A549 (cell line): ENCODE measurements around the gene DCAF5.

Experiments
- BCL3 ChIP-seq: fragments of >200 bp; sonication (Bioruptor Twin); formaldehyde crosslinking; IDR thresholded peaks from 3 replicates; pipeline ENCODE4 v1.6.1; 2016
- CBX8 ChIP-seq: fragments of 200-600 bp; sonication (generic); IDR thresholded peaks from 2 replicates; pipeline ENCODE4 v1.6.1; 2016
- CEBPB ChIP-seq, 2 experiments: fragments of >200 bp in 1 of 2; sonication (Bioruptor Twin) in 1 of 2; formaldehyde crosslinking in 1 of 2; IDR thresholded peaks; 2 replicates each; pipeline ENCODE4 v1.6.1; 2012 to 2016
- CTCF ChIP-seq: fragments of >200 bp; sonication (Bioruptor Twin); formaldehyde crosslinking; IDR thresholded peaks from 3 replicates; pipeline ENCODE4 v1.5.1; 2016
- EP300 ChIP-seq, 2 experiments: fragments of >200 bp; sonication (Bioruptor Twin); formaldehyde crosslinking; IDR thresholded peaks; 2 replicates in 1 of 2; 3 replicates in 1 of 2; pipeline ENCODE4 v1.6.1; 2016 to 2017
- HMGXB4 ChIP-seq: fragments of 250-450 bp; sonication (Bioruptor Pico); IDR thresholded peaks from 2 replicates; pipeline ENCODE4 v1.5.0; 2021; ENCODE audit warnings: mild to moderate bottlenecking, moderate library complexity, borderline replicate concordance
- HOXB5 ChIP-seq: fragments of 250-450 bp; sonication (Bioruptor Pico); IDR thresholded peaks from 2 replicates; pipeline ENCODE4 v1.5.0; 2020; ENCODE audit warnings: mild to moderate bottlenecking, moderate library complexity
- JUN ChIP-seq, 2 experiments: fragments of >200 bp; sonication (Bioruptor Twin); formaldehyde crosslinking; IDR thresholded peaks; 2 replicates in 1 of 2; 3 replicates in 1 of 2; pipeline ENCODE4 v1.6.1; 2016 to 2017
- JUNB ChIP-seq: fragments of >200 bp; sonication (Bioruptor Twin); formaldehyde crosslinking; IDR thresholded peaks from 2 replicates; pipeline ENCODE4 v1.6.1; 2016
- MAFK ChIP-seq: fragments of 450-650 bp; IDR thresholded peaks from 2 replicates; pipeline ENCODE4 v1.6.1; 2014; ENCODE audit not compliant: partially characterized antibody
- PHF8 ChIP-seq: fragments of 200-600 bp; sonication (generic); IDR thresholded peaks from 2 replicates; pipeline ENCODE4 v1.6.1; 2016; ENCODE audit warnings: low read depth, mild to moderate bottlenecking, antibody characterized with exemption, moderate library complexity, borderline replicate concordance
- POLR2A ChIP-seq: IDR thresholded peaks from 2 replicates; pipeline ENCODE4 v1.6.1; 2012; ENCODE audit warnings: mild to moderate bottlenecking, low read length

- TF ChIP-seq CEBPB (IDR thresholded peaks at IDR 0.05) (no peak), CTCF (no peak), HOXB5 (no peak), HMGXB4 (no peak), CBX8 (no peak), MAFK (no peak), JUNB (no peak), PHF8 (no peak), BCL3 (no peak), POLR2A (no peak), EP300 (IDR thresholded peaks at IDR 0.05) (no peak), JUN (IDR thresholded peaks at IDR 0.05) (no peak)
Observed at GRCh38 chr14:69141550-69141949, 11.4 kb downstream of the DCAF5 start.
